ENCODE data around the gene ZBTB18.
A peak's percentile ranks its signal among the peaks of the same experiment; 100 is the strongest.
"Not testable (repeated sequence)": the region's sequence is repeated elsewhere in the genome, so short reads cannot be mapped to it uniquely, and the experiment has no call there.

The ZBTB18 gene

GRCh38 chr1:244042293-244042692, 8.8 kb upstream of the ZBTB18 start:
- Histone ChIP-seq H3K27me3 (ENCODE audit: low read length) (0 out of 2 replicates have a peak, but pooled peaks cover 2% of the 10 kb centered on the region), H3F3A (ENCODE audit: insufficient read depth) (peaks cover 8% of the 10 kb centered on the region; the same call in 1 of the 2 replicates), H2AFZ (ENCODE audit: low read depth, low read length, severe bottlenecking) (no peak overlapping the region), H3K4me2 (ENCODE audit: low read depth, low read length, poor library complexity, severe bottlenecking) (no peak overlapping the region), H3K4me3 (ENCODE audit: insufficient read depth, low read length, poor library complexity, severe bottlenecking) (no peak overlapping the region), H3K27ac (ENCODE audit: low read depth, low read length) (no peak overlapping the region), H3K9me3 (ENCODE audit: insufficient read depth, low read length) (no peaks in the 10 kb centered on the region), H3K9me2 (replicated peaks; ENCODE audit: insufficient read depth, low read length) (no peaks in the 10 kb centered on the region), H3K79me2 (ENCODE audit: insufficient read depth, low read length) (no peaks in the 10 kb centered on the region), H3K9ac (ENCODE audit: low read length) (no peak overlapping the region), H4K20me1 (ENCODE audit: low read depth, low read length) (no peaks in the 10 kb centered on the region), H3K36me3 (ENCODE audit: low read length) (no peaks in the 10 kb centered on the region)
- TF ChIP-seq EZH2phosphoT487 (conservative IDR thresholded peaks at IDR 0.05; ENCODE audit: low read length) (no peak), CTCF (IDR thresholded peaks at IDR 0.05; ENCODE audit: insufficient read depth, low read length, poor library complexity, severe bottlenecking) (no peak)

GRCh38 chr1:244044423-244044822, 6.7 kb upstream of the ZBTB18 start:
- TF ChIP-seq CTCF (IDR thresholded peaks at IDR 0.05; ENCODE audit: insufficient read depth, low read length, poor library complexity, severe bottlenecking) (no peak), EZH2phosphoT487 (conservative IDR thresholded peaks at IDR 0.05; ENCODE audit: low read length) (no peak)
- no peak overlapping the region for H3K4me3 ChIP-seq (ENCODE audit: insufficient read depth, low read length, poor library complexity, severe bottlenecking)
- no peak overlapping the region for H3K4me2 ChIP-seq (ENCODE audit: low read depth, low read length, poor library complexity, severe bottlenecking)
- H3K9me2 ChIP-seq (replicated peaks; ENCODE audit: insufficient read depth, low read length), result no peaks in the 10 kb centered on the region
- H3K27me3 ChIP-seq (ENCODE audit: low read length), result 0 out of 2 replicates have a peak, but pooled peaks cover 2% of the 10 kb centered on the region
- H3K9me3 ChIP-seq (ENCODE audit: insufficient read depth, low read length), result no peaks in the 10 kb centered on the region
- H4K20me1 ChIP-seq (ENCODE audit: low read depth, low read length), result no peaks in the 10 kb centered on the region
- H2AFZ ChIP-seq (ENCODE audit: low read depth, low read length, severe bottlenecking), result no peak overlapping the region
- peaks cover 10% of the 10 kb centered on the region for H3F3A ChIP-seq (ENCODE audit: insufficient read depth)
- H3K27ac ChIP-seq (ENCODE audit: low read depth, low read length), result no peak overlapping the region
- no peak overlapping the region for H3K9ac ChIP-seq (ENCODE audit: low read length)
- H3K36me3 ChIP-seq (ENCODE audit: low read length), result no peaks in the 10 kb centered on the region
- no peaks in the 10 kb centered on the region for H3K79me2 ChIP-seq (ENCODE audit: insufficient read depth, low read length)

GRCh38 chr1:244046254-244046653, 4.8 kb upstream of the ZBTB18 start:
- not testable (repeated sequence) for H3K36me3 ChIP-seq (ENCODE audit: low read length); H3K9me3 ChIP-seq (ENCODE audit: insufficient read depth, low read length); H3K27ac ChIP-seq (ENCODE audit: low read depth, low read length); H3K27me3 ChIP-seq (ENCODE audit: low read length); H3K79me2 ChIP-seq (ENCODE audit: insufficient read depth, low read length); H3K4me3 ChIP-seq (ENCODE audit: insufficient read depth, low read length, poor library complexity, severe bottlenecking); H3K9ac ChIP-seq (ENCODE audit: low read length); H3K9me2 ChIP-seq (replicated peaks; ENCODE audit: insufficient read depth, low read length); H4K20me1 ChIP-seq (ENCODE audit: low read depth, low read length); H3K4me2 ChIP-seq (ENCODE audit: low read depth, low read length, poor library complexity, severe bottlenecking); H2AFZ ChIP-seq (ENCODE audit: low read depth, low read length, severe bottlenecking)
- peaks cover 21% of the 10 kb centered on the region for H3F3A ChIP-seq (ENCODE audit: insufficient read depth)

- Histone ChIP-seq H3K79me2 (ENCODE audit: insufficient read depth, low read length) (0 out of 2 replicates have a peak, but pooled peaks cover 5% of the 10 kb centered on the region), H2AFZ (ENCODE audit: low read depth, low read length, severe bottlenecking) (peak overlapping the region; percentile 94), H3K27ac (ENCODE audit: low read depth, low read length) (peak overlapping the region; percentile 80), H3K4me2 (ENCODE audit: low read depth, low read length, poor library complexity, severe bottlenecking) (peak overlapping the region; percentile 82), H4K20me1 (ENCODE audit: low read depth, low read length) (peaks cover 8% of the 10 kb centered on the region; the same call in 1 of the 2 replicates), H3K27me3 (ENCODE audit: low read length) (0 out of 2 replicates have a peak, but pooled peaks cover 2% of the 10 kb centered on the region), H3K4me3 (ENCODE audit: insufficient read depth, low read length, poor library complexity, severe bottlenecking) (peak overlapping the region; percentile 55), H3K9ac (ENCODE audit: low read length) (peak overlapping the region; percentile 66), H3K9me3 (ENCODE audit: insufficient read depth, low read length) (no peaks in the 10 kb centered on the region), H3K9me2 (replicated peaks; ENCODE audit: insufficient read depth, low read length) (no peaks in the 10 kb centered on the region), H3K36me3 (ENCODE audit: low read length) (no peaks in the 10 kb centered on the region), H3F3A (ENCODE audit: insufficient read depth) (peaks cover 21% of the 10 kb centered on the region)
- TF ChIP-seq CTCF (IDR thresholded peaks at IDR 0.05; ENCODE audit: insufficient read depth, low read length, poor library complexity, severe bottlenecking), result no peak
- no peak for TF ChIP-seq EZH2phosphoT487 (conservative IDR thresholded peaks at IDR 0.05; ENCODE audit: low read length)
Observed at GRCh38 chr1:244046907-244047611, 4.0 kb upstream of the ZBTB18 start.
